Mesenchymal stem cell (in vitro differentiated cells and primary cell): ENCODE data around the gene NR4A2.

Source experiments
- DNase-seq: peaks from one replicate; pipeline ENCODE4 v3.0.0-alpha.2; 2013
- H2AFZ ChIP-seq: one replicate; pipeline ENCODE4 v1.6.1; 2013; ENCODE audit warnings: low read depth, mild to moderate bottlenecking, control low read depth, inconsistent platforms, low read length, moderate library complexity
- H2AK5ac ChIP-seq: 2 replicates; pipeline ENCODE4 v1.6.1; 2013; ENCODE audit warnings: low read length, moderate library complexity, mild to moderate bottlenecking, inconsistent platforms; ENCODE audit not compliant: severe bottlenecking
- H2BK120ac ChIP-seq: one replicate; pipeline ENCODE4 v1.6.1; 2013; ENCODE audit warnings: low read depth, mild to moderate bottlenecking, inconsistent platforms, low read length, moderate library complexity
- H2BK12ac ChIP-seq, 2 experiments: one replicate each; pipeline ENCODE4 v1.6.1; 2013; ENCODE audit warnings: inconsistent platforms in 2 of 2, low read length in 2 of 2, mild to moderate bottlenecking in 2 of 2, moderate library complexity in 2 of 2, control low read depth in 1 of 2
- H2BK15ac ChIP-seq: one replicate; pipeline ENCODE4 v1.6.1; 2013; ENCODE audit warnings: mild to moderate bottlenecking, low read depth, inconsistent platforms; ENCODE audit not compliant: poor library complexity, severe bottlenecking
- H2BK5ac ChIP-seq: 2 replicates; pipeline ENCODE4 v1.6.1; 2013; ENCODE audit warnings: low read depth, mild to moderate bottlenecking, low read length, control low read depth, inconsistent platforms; ENCODE audit not compliant: poor library complexity, severe bottlenecking
- H3K14ac ChIP-seq, 2 experiments: one replicate each; pipeline ENCODE4 v1.6.1; 2013; ENCODE audit warnings: inconsistent platforms in 2 of 2, low read length in 2 of 2, control low read depth in 1 of 2, mild to moderate bottlenecking in 1 of 2, moderate library complexity in 1 of 2
- H3K18ac ChIP-seq, 2 experiments: one replicate each; pipeline ENCODE4 v1.6.1; 2013; ENCODE audit warnings: inconsistent platforms in 2 of 2, low read length in 2 of 2, control low read depth in 1 of 2, low read depth in 1 of 2, mild to moderate bottlenecking in 1 of 2
- H3K23ac ChIP-seq, 2 experiments: one replicate each; pipeline ENCODE4 v1.6.1; 2013; ENCODE audit warnings: inconsistent platforms in 2 of 2, low read length in 2 of 2, mild to moderate bottlenecking in 2 of 2, moderate library complexity in 2 of 2, control low read depth in 1 of 2
- H3K27ac ChIP-seq: 2 replicates; pipeline ENCODE4 v1.5.1; 2013; ENCODE audit warnings: mild to moderate bottlenecking, moderate library complexity, low read length, control low read depth, inconsistent platforms; ENCODE audit not compliant: poor library complexity, severe bottlenecking
- H3K27me3 ChIP-seq, 2 experiments: 2 replicates each; pipeline versions ENCODE4 v1.6.1 to v1.7.0; 2013; ENCODE audit warnings: low read length in 2 of 2, mild to moderate bottlenecking in 2 of 2, moderate library complexity in 2 of 2, control low read depth in 1 of 2, inconsistent platforms in 1 of 2; ENCODE audit not compliant: control insufficient read depth in 1 of 2, insufficient read depth in 1 of 2
- H3K36me3 ChIP-seq, 2 experiments: 2 replicates each; pipeline versions ENCODE4 v1.6.1 to v1.7.0; 2013; ENCODE audit warnings: low read length in 2 of 2, control low read depth in 1 of 2, inconsistent platforms in 1 of 2, low read depth in 1 of 2, mild to moderate bottlenecking in 1 of 2; ENCODE audit not compliant: insufficient read depth in 2 of 2, control insufficient read depth in 1 of 2
- H3K4ac ChIP-seq, 2 experiments: one replicate each; pipeline ENCODE4 v1.6.1; 2013; ENCODE audit warnings: inconsistent platforms in 2 of 2, low read length in 2 of 2, mild to moderate bottlenecking in 2 of 2, moderate library complexity in 2 of 2, control low read depth in 1 of 2, low read depth in 1 of 2
- H3K4me1 ChIP-seq: 2 replicates; pipeline ENCODE4 v1.6.1; 2013; ENCODE audit warnings: low read depth, low read length, control low read depth; ENCODE audit not compliant: control insufficient read depth, insufficient read depth
- H3K4me2 ChIP-seq: 2 replicates; pipeline ENCODE4 v1.6.1; 2013; ENCODE audit warnings: low read length, mild to moderate bottlenecking, inconsistent platforms; ENCODE audit not compliant: poor library complexity, severe bottlenecking
- H3K4me3 ChIP-seq, 2 experiments: 2 replicates each; pipeline versions ENCODE4 v1.5.1 to v1.7.0; 2013; ENCODE audit warnings: low read length in 2 of 2, mild to moderate bottlenecking in 2 of 2, control low read depth in 1 of 2, low read depth in 1 of 2; ENCODE audit not compliant: insufficient read depth in 1 of 2
- H3K79me1 ChIP-seq: replicated peaks from 2 replicates; pipeline ENCODE4 v1.6.1; 2013; ENCODE audit warnings: mild to moderate bottlenecking, control low read depth, low read length, inconsistent platforms; ENCODE audit not compliant: poor library complexity, severe bottlenecking
- H3K9ac ChIP-seq: 2 replicates; pipeline ENCODE4 v1.7.0; 2013; ENCODE audit warnings: mild to moderate bottlenecking, low read length, moderate library complexity
- H3K9me3 ChIP-seq: 2 replicates; pipeline ENCODE4 v1.7.0; 2013; ENCODE audit warnings: mild to moderate bottlenecking, low read length; ENCODE audit not compliant: control insufficient read depth
- H4K8ac ChIP-seq: one replicate; pipeline ENCODE4 v1.6.1; 2013; ENCODE audit warnings: inconsistent platforms, mild to moderate bottlenecking, low read length, moderate library complexity
- H4K91ac ChIP-seq: one replicate; pipeline ENCODE4 v1.6.1; 2013; ENCODE audit warnings: mild to moderate bottlenecking, low read length, inconsistent platforms
- WGBS: methylation state at CpG from one replicate; pipeline ENCODE4 v1.1.7; 2013; ENCODE audit warnings: mixed read lengths; 5-methylcytosine and 5-hydroxymethylcytosine counted together

Gene NR4A2

DNA sequence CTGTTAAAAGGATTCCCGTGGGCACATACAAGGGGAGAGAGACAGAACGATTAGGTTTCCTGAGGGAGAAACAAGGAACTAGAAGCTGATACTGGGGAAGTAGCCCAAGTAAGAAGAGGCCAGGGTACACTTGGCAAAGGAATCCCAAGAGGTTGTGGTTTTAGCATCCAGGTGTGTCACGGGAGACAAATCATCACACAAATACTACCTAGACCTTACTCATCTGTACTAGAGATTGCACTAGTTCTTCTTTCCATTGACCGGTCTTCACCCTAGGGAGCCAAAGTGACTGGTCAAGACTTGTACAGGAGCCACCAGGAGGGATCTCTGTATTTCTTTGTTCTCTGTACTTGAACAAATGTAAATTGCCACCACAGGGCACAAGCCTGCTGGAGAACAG, 14.2 kb upstream of the NR4A2 start:
- Histone ChIP-seq H3K4ac (no peak overlapping the region), H3K36me3 (no peaks in the 10 kb centered on the region), H4K91ac (no peak overlapping the region), H3K9me3 (no peaks in the 10 kb centered on the region), H2BK12ac (no peak overlapping the region), H3K14ac (no peak overlapping the region), H3K9ac (no peak overlapping the region), H3K27ac (no peak overlapping the region), H3K79me1 (peaks cover 2% of the 10 kb centered on the region), H4K8ac (no peak overlapping the region), H2AK5ac (no peak overlapping the region), H3K4me1 (no peaks in the 10 kb centered on the region), H3K18ac (no peak overlapping the region), H2BK5ac (no peak overlapping the region), H3K27me3 (no peaks in the 10 kb centered on the region), H2AFZ (no peak overlapping the region), H3K23ac (no peak overlapping the region), H3K4me3 (no peak overlapping the region), H2BK120ac (no peak overlapping the region), H3K4me2 (no peak overlapping the region), H2BK15ac (no peak overlapping the region)
- DNase-seq: no peak
- 73% methylated on average over 4 of the region's 4 CpGs for WGBS

DNA sequence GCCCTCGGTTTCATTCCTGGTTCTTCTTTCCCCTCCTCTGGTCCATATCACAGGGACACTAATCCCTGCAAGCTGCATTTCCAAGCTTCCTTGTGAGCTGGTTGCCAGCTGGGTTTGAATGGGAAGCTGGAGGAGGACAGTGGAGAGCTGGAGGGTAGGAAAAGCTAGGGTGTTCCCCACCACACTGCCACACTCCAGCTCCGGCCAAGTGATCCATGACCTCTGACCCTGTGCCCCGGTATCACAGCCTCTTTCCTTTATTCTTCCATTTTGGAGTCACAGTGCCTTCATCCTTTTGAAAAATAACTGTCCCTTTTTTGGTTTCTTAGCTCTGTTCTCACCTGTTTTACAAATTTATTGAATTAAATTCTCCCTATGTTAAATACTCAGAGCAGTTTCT, 13.1 kb upstream of the NR4A2 start:
- H3K9ac ChIP-seq: no peak overlapping the region
- peaks cover 3% of the 10 kb centered on the region for H3K4me1 ChIP-seq
- no peak overlapping the region for H2BK5ac ChIP-seq
- no peak overlapping the region for H3K4me3 ChIP-seq
- no peak overlapping the region for H2BK120ac ChIP-seq
- no peak for DNase-seq
- H2BK12ac ChIP-seq: no peak overlapping the region
- H3K23ac ChIP-seq: no peak overlapping the region
- no peaks in the 10 kb centered on the region for H3K9me3 ChIP-seq
- no peak overlapping the region for H3K18ac ChIP-seq
- no peak overlapping the region for H2AK5ac ChIP-seq
- WGBS: 100% methylated on average over 2 of the region's 3 CpGs
- no peak overlapping the region for H3K4ac ChIP-seq
- no peaks in the 10 kb centered on the region for H3K36me3 ChIP-seq
- H3K4me2 ChIP-seq: no peak overlapping the region
- H2BK15ac ChIP-seq: no peak overlapping the region
- no peaks in the 10 kb centered on the region for H3K27me3 ChIP-seq
- H2AFZ ChIP-seq: no peak overlapping the region
- no peak overlapping the region for H4K91ac ChIP-seq
- no peak overlapping the region for H3K14ac ChIP-seq
- H3K27ac ChIP-seq: no peak overlapping the region
- H4K8ac ChIP-seq: no peak overlapping the region
- peaks cover 2% of the 10 kb centered on the region for H3K79me1 ChIP-seq

DNA sequence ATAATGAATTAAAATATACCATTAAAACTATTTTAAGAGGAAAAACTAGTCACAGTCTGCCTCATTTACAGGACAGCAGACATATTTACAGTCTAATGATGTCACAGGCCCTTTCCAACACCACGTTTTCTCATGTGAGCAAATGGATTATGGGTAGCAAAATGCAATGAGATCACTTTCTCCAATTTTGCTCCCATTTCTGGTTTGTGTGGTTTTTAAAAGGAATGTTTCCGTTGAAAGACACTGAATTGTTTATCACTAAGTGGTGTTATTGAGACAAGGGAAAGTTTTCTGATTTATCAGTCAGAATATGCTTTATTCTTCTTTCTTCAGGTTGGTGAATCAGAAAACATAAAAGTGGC, 11.4 kb upstream of the NR4A2 start:
- Histone ChIP-seq H2BK120ac (no peak overlapping the region), H3K23ac (no peak overlapping the region), H2BK15ac (no peak overlapping the region), H3K14ac (no peak overlapping the region), H4K8ac (no peak overlapping the region), H3K4me2 (no peak overlapping the region), H3K18ac (no peak overlapping the region), H3K9me3 (no peaks in the 10 kb centered on the region), H2AK5ac (no peak overlapping the region), H3K9ac (peak overlapping the region; percentile 93), H4K91ac (no peak overlapping the region), H2BK5ac (no peak overlapping the region), H2AFZ (no peak overlapping the region), H3K27me3 (no peaks in the 10 kb centered on the region), H3K27ac (no peak overlapping the region), H3K4me1 (peaks cover 3% of the 10 kb centered on the region), H3K79me1 (peaks cover 2% of the 10 kb centered on the region), H3K4ac (no peak overlapping the region), H3K4me3 (no peak overlapping the region), H3K36me3 (no peaks in the 10 kb centered on the region), H2BK12ac (no peak overlapping the region)
- peak; percentile 59 for DNase-seq
- WGBS: 58% methylated on average over 2 of the region's 2 CpGs

DNA sequence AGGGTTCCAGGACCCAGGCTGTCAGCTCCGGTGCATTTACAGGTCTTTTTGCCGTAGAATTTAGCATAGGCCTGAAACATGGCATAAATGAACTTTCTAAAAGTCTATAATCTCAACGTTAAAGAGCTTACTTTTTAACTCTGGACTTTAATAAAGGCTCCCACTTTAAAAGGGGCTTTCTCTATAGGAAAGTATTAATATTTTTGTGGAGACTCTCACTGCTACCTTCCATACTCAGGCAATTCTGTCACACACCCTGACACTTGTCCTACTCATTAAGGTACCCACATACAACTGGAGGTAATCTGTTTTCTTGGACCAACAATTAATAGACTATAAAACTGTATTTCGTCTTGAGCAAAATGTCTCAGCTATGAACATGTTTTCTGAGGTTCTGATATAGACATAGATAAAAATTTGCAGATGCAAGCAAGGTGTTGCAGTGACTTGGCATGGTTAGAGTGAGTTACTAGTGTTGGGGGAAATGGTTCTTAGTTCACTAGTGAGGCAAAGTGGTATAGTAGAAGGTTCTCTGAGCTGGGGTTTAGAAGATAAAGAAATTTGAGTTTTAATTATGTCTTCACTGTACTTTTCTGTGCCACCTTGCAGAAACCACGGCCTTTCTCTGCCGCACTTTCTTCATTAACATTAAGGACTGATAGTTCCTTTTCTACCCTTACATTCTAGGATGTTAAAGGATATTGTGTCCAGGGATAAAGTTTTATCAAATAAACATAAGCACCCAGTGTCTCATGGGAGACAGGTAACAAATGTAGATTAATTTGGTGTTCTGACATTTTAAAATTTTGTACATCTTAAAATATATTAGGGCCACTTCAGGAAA, 10.8 kb upstream of the NR4A2 start:
- DNase-seq: no peak
- Histone ChIP-seq H2AFZ (peak overlapping the region; percentile 71), H3K18ac (peak overlapping the region in 1 of 2 experiments; percentile 66), H2BK12ac (no peak overlapping the region), H3K14ac (peak overlapping the region in 1 of 2 experiments; percentile 60), H4K8ac (no peak overlapping the region), H2BK120ac (peak overlapping the region; percentile 73), H3K4ac (peak overlapping the region in 1 of 2 experiments; percentile 82), H2BK15ac (no peak overlapping the region), H3K23ac (no peak overlapping the region), H3K27me3 (no peaks in the 10 kb centered on the region), H3K9ac (peak overlapping the region; percentile 93), H3K79me1 (peaks cover 2% of the 10 kb centered on the region), H3K9me3 (no peaks in the 10 kb centered on the region), H3K4me3 (peak overlapping the region; percentile 81 to 82), H4K91ac (no peak overlapping the region), H3K27ac (no peak overlapping the region), H3K36me3 (no peaks in the 10 kb centered on the region), H2AK5ac (no peak overlapping the region), H2BK5ac (no peak overlapping the region), H3K4me2 (peak overlapping the region; percentile 91), H3K4me1 (peaks cover 3% of the 10 kb centered on the region)
- 85% methylated on average over 1 of the region's 6 CpGs for WGBS
